Activated B cell treated with CpG ODN at 0.5 μM for 24 hours (primary cell): ENCODE data around the gene PREPL. TPM values are rescaled to one million over a fixed set of nuclear protein-coding genes. Genes with fewer than 3 reads are reported as not detected.

Source experiments
- ATAC-seq: fragments of 200-7000 bp; cut with Tn5 transposase; one replicate; pipeline ENCODE4 v1.10.0; 2021; ENCODE audit warnings: low read depth, mild to moderate bottlenecking, moderate library complexity
- CTCF ChIA-PET: fragments of 350-600 bp; sonication (Branson Sonifier 250); formaldehyde crosslinking; loops from one replicate; lab custom pipeline; 2021; ENCODE audit warnings: antibody characterized with exemption; lab: Charles Lee
- POLR2A ChIA-PET: fragments of 350-600 bp; sonication (Branson Sonifier 250); formaldehyde crosslinking; loops from one replicate; lab custom pipeline; 2021; ENCODE audit warnings: antibody characterized with exemption; lab: Charles Lee
- DNase-seq: peaks from one replicate; pipeline ENCODE4 v3.0.0; 2022
- H3K27ac Mint-ChIP-seq: one replicate; pipeline ENCODE4 v1.8.0; 2020; ENCODE audit warnings: mixed read lengths
- H3K27me3 Mint-ChIP-seq: one replicate; pipeline ENCODE4 v1.8.0; 2021; ENCODE audit warnings: mixed read lengths
- H3K36me3 Mint-ChIP-seq: one replicate; pipeline ENCODE4 v1.8.0; 2021; ENCODE audit warnings: low read depth, mixed read lengths
- H3K4me1 Mint-ChIP-seq: one replicate; pipeline ENCODE4 v1.8.0; 2021; ENCODE audit warnings: mixed read lengths
- H3K4me3 Mint-ChIP-seq: one replicate; pipeline ENCODE4 v1.8.0; 2020; ENCODE audit warnings: mild to moderate bottlenecking, mixed read lengths
- H3K9me3 Mint-ChIP-seq: one replicate; pipeline ENCODE4 v1.8.0; 2020; ENCODE audit warnings: mixed read lengths
- intact Hi-C: fragments of 100-400 bp; cut with micrococcal nuclease; formaldehyde crosslinking; loops from one replicate; pipeline ENCODE4 v1.15.1; 2024
- total RNA-seq: library from RNA; stranded (reverse); gene quantifications from 2 replicates; pipeline ENCODE4 v1.2.3, GENCODE V29; 2022
- TF ChIP-seq, protein P1 (sequence below): fragments of 200-600 bp; IDR thresholded peaks from one replicate; pipeline ENCODE4 v1.8.0; 2022; ENCODE audit warnings: antibody characterized with exemption, mild to moderate bottlenecking

The PREPL gene
- total RNA-seq, 1 donor from 2014 or later, result 33.3 TPM

DNA sequence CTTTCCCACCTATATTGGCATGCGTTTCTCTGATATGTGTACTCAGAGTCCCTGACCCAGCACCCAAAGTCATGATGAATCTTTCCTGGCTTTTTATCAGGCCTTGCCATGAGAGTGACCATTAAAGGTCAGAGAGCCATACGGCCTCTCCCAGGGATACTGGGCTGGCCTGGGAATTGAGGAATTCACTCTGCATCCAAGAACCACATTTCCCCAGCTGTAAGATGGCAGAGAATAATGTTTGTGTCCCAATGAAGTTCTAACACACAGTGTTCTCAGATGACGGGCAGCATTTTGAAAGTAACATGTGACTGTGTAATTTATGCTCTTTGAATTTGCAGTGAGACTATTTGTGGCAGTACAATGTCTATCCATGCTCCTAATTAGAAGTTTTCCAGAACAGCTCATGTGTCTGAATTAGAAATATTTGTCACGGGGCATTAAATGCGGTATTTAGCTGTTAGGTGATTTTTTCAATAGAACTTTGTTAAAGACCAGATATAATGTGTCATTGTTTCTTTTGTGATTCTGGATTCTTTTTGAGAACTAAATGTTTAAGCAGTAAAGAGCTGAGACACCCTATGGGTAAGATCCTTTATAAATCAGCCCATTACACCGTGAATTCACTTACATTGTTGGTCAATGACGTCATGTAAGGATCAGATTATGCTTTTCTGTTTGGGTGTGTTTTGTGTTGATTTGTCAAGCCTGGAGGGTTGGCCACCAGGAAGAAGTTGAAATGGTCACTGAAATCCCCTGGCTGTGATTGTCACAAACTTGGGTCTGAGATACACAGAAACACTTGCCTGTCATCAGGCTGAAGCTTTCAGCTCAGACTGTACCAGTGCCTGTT lies 93.3 kb downstream of the PREPL start:
- no peaks in the 10 kb centered on the region for H3K4me1 Mint-ChIP-seq
- ATAC-seq, result no peak
- H3K27ac Mint-ChIP-seq, result no peak overlapping the region
- no peaks in the 10 kb centered on the region for H3K27me3 Mint-ChIP-seq
- peaks cover 5% of the 10 kb centered on the region for H3K9me3 Mint-ChIP-seq
- H3K36me3 Mint-ChIP-seq, result no peaks in the 10 kb centered on the region
- CTCF ChIA-PET, result no interaction called here
- TF ChIP-seq, protein P1, sequence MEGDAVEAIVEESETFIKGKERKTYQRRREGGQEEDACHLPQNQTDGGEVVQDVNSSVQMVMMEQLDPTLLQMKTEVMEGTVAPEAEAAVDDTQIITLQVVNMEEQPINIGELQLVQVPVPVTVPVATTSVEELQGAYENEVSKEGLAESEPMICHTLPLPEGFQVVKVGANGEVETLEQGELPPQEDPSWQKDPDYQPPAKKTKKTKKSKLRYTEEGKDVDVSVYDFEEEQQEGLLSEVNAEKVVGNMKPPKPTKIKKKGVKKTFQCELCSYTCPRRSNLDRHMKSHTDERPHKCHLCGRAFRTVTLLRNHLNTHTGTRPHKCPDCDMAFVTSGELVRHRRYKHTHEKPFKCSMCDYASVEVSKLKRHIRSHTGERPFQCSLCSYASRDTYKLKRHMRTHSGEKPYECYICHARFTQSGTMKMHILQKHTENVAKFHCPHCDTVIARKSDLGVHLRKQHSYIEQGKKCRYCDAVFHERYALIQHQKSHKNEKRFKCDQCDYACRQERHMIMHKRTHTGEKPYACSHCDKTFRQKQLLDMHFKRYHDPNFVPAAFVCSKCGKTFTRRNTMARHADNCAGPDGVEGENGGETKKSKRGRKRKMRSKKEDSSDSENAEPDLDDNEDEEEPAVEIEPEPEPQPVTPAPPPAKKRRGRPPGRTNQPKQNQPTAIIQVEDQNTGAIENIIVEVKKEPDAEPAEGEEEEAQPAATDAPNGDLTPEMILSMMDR, result no peak
- POLR2A ChIA-PET, result interaction anchor here (0.5 kb wide), 1 partner anchor 34 kb away, joined by 3 read pairs; no protein-coding TSS in a partner anchor
- intact Hi-C loops, result no loop called here
- DNase-seq, result no peak
- no peak overlapping the region for H3K4me3 Mint-ChIP-seq

Other genes with a start within 250 kb of the PREPL start
- gene PPM1B, start 192.6 kb downstream of the PREPL start, total RNA-seq, result 51.6 and 55.2 TPM in 2 replicates
- gene SLC3A1, start 86.0 kb downstream of the PREPL start, total RNA-seq, result 0.29 and 0.40 TPM in 2 replicates
- gene CAMKMT, start 453 bp upstream of the PREPL start, total RNA-seq, result 17.4 and 21.2 TPM in 2 replicates